Ascending aorta (tissue), 2 donors: ENCODE measurements around the gene DMTF1. TPM values are rescaled to one million over a fixed set of nuclear protein-coding genes. Genes with fewer than 3 reads are reported as not detected.

ENCODE experiments used
- DNase-seq, 2 donors: peaks; one replicate each; pipeline ENCODE4 v3.0.0-alpha.2; 2019; ENCODE audit warnings: low spot score in 2 of 2
- H3K27ac ChIP-seq, 2 donors: fragments of 200-600 bp; sonication (generic); one replicate each; pipeline ENCODE4 v1.5.1; 2016 to 2017; ENCODE audit warnings: mild to moderate bottlenecking in 1 of 2
- H3K27me3 ChIP-seq: fragments of 200-600 bp; sonication (generic); one replicate; pipeline ENCODE4 v1.5.1; 2017
- H3K36me3 ChIP-seq, 2 donors: fragments of 200-600 bp; sonication (generic); one replicate each; pipeline ENCODE4 v1.5.1; 2016
- H3K4me1 ChIP-seq, 2 donors: fragments of 200-600 bp; sonication (generic); one replicate each; pipeline ENCODE4 v1.5.1; 2016 to 2017; ENCODE audit warnings: mild to moderate bottlenecking in 1 of 2
- H3K4me3 ChIP-seq, 2 donors: fragments of 200-600 bp; sonication (generic); one replicate each; pipeline ENCODE4 v1.5.1; 2016 to 2017; ENCODE audit warnings: mild to moderate bottlenecking in 1 of 2
- H3K9me3 ChIP-seq, 2 donors: fragments of 200-600 bp; sonication (generic); one replicate each; pipeline ENCODE4 v1.5.1; 2016
- CTCF ChIP-seq, 3 experiments: fragments of 200-600 bp in 2 of 3; fragments of 450-650 bp in 1 of 3; sonication (generic) in 2 of 3; IDR thresholded peaks; one replicate each; pipeline ENCODE4 v1.5.1; 2016 to 2019; ENCODE audit warnings: antibody characterized with exemption in 3 of 3, mild to moderate bottlenecking in 1 of 3, moderate library complexity in 1 of 3
- intact Hi-C: fragments of 100-400 bp; cut with DNase I; formaldehyde crosslinking; loops from one replicate; pipeline ENCODE4 v1.15.1; 2023
- total RNA-seq: library from RNA; depleted of rRNA; stranded (reverse); fragments of >200 nt; gene quantifications from one replicate; pipeline ENCODE4 v1.1.0, GENCODE V29; 2016

Gene DMTF1
- total RNA-seq, 1 donor from 2014 or later = 23.1 TPM

- H3K4me3 ChIP-seq = no peak overlapping the region
- H3K27me3 ChIP-seq = no peaks in the 10 kb centered on the region
- no peaks in the 10 kb centered on the region for H3K36me3 ChIP-seq
- H3K9me3 ChIP-seq = no peaks in the 10 kb centered on the region
- no peak for DNase-seq
- no peak overlapping the region for H3K27ac ChIP-seq
- peak; percentile 12 to 34 (median 29) for TF ChIP-seq CTCF (IDR thresholded peaks at IDR 0.05)
- intact Hi-C loops = no loop called here
- H3K4me1 ChIP-seq = peaks cover under 1 to 3% of the 10 kb centered on the region in 2 donors
These were observed 3.8 kb upstream of the DMTF1 start for GRCh38 chr7:87148332-87148955.

- Histone ChIP-seq H3K4me1 (peaks cover 3 to 13% of the 10 kb centered on the region in 2 donors), H3K27ac (peak overlapping the region; percentile 96 to 99), H3K9me3 (no peaks in the 10 kb centered on the region), H3K36me3 (no peaks in the 10 kb centered on the region), H3K27me3 (no peaks in the 10 kb centered on the region), H3K4me3 (peak overlapping the region; percentile 81 to 88)
- TF ChIP-seq CTCF (IDR thresholded peaks at IDR 0.05) = no peak
- intact Hi-C loops = loop anchor here (5.0 to 10.0 kb wide), 5 partner anchors 86 to 1064 kb away; partner anchors contain the start of gene RUNDC3B
- no peak for DNase-seq
These were observed 1.1 kb upstream of the DMTF1 start for GRCh38 chr7:87151002-87151728.

GRCh38 chr7:87151729-87152111, 533 bp upstream of the DMTF1 start:
- no peak for DNase-seq
- intact Hi-C loops = loop anchor here (1.0 to 10.0 kb wide), 10 partner anchors 69 to 1063 kb away; partner anchors contain the start of genes CROT, DBF4, ELAPOR2 and RUNDC3B
- H3K27me3 ChIP-seq = no peaks in the 10 kb centered on the region
- peak overlapping the region; percentile 96 to 99 for H3K27ac ChIP-seq
- H3K36me3 ChIP-seq = no peaks in the 10 kb centered on the region
- H3K4me3 ChIP-seq = peak overlapping the region; percentile 81 to 88
- H3K9me3 ChIP-seq = no peaks in the 10 kb centered on the region
- peaks cover 3 to 17% of the 10 kb centered on the region in 2 donors for H3K4me1 ChIP-seq
- no peak for TF ChIP-seq CTCF (IDR thresholded peaks at IDR 0.05)

GRCh38 chr7:87152897-87153641, 816 bp downstream of the DMTF1 start:
- H3K4me3 ChIP-seq = peak overlapping the region; percentile 81 to 88
- H3K4me1 ChIP-seq = peaks cover 3 to 22% of the 10 kb centered on the region in 2 donors
- H3K9me3 ChIP-seq = no peaks in the 10 kb centered on the region
- TF ChIP-seq CTCF (IDR thresholded peaks at IDR 0.05) = no peak
- H3K36me3 ChIP-seq = no peaks in the 10 kb centered on the region
- peak overlapping the region; percentile 96 to 99 for H3K27ac ChIP-seq
- no peaks in the 10 kb centered on the region for H3K27me3 ChIP-seq
- peak in 1 of 2 donors; percentile 65 for DNase-seq
- intact Hi-C loops = loop anchor here (1.0 to 10.0 kb wide), 10 partner anchors 67 to 1062 kb away; partner anchors contain the start of genes CROT, DBF4, ELAPOR2 and RUNDC3B

GRCh38 chr7:87154166-87154565, 1.9 kb downstream of the DMTF1 start:
- Histone ChIP-seq H3K27ac (peak overlapping the region; percentile 96 to 99), H3K4me1 (peaks cover 3 to 22% of the 10 kb centered on the region in 2 donors), H3K9me3 (no peaks in the 10 kb centered on the region), H3K36me3 (no peaks in the 10 kb centered on the region), H3K4me3 (peak overlapping the region; percentile 81 to 88), H3K27me3 (no peaks in the 10 kb centered on the region)
- no peak for DNase-seq
- intact Hi-C loops = loop anchor here (5.0 to 10.0 kb wide), 5 partner anchors 83 to 1061 kb away; partner anchors contain the start of gene RUNDC3B
- no peak for TF ChIP-seq CTCF (IDR thresholded peaks at IDR 0.05)
